C4-2B (cell line): ENCODE results near the gene SSH2.

Experiments used
- ZFX ChIP-seq: fragments of 450-650 bp; IDR thresholded peaks from 2 replicates; pipeline ENCODE4 v1.6.1; 2017
- TF ChIP-seq, protein P1 (sequence below): fragments of 450-650 bp; conservative IDR thresholded peaks from 2 replicates; pipeline ENCODE4 v1.5.1; 2017; ENCODE audit warnings: mild to moderate bottlenecking

GRCh38 chr17:29671661-29672060 lies 258.4 kb downstream of the SSH2 start:
- TF ChIP-seq, protein P1, sequence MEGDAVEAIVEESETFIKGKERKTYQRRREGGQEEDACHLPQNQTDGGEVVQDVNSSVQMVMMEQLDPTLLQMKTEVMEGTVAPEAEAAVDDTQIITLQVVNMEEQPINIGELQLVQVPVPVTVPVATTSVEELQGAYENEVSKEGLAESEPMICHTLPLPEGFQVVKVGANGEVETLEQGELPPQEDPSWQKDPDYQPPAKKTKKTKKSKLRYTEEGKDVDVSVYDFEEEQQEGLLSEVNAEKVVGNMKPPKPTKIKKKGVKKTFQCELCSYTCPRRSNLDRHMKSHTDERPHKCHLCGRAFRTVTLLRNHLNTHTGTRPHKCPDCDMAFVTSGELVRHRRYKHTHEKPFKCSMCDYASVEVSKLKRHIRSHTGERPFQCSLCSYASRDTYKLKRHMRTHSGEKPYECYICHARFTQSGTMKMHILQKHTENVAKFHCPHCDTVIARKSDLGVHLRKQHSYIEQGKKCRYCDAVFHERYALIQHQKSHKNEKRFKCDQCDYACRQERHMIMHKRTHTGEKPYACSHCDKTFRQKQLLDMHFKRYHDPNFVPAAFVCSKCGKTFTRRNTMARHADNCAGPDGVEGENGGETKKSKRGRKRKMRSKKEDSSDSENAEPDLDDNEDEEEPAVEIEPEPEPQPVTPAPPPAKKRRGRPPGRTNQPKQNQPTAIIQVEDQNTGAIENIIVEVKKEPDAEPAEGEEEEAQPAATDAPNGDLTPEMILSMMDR = no peak
- TF ChIP-seq ZFX = no peak
